K562 (cell line): Measurements from ENCODE around the gene TSPAN3. TPM values are rescaled to one million over a fixed set of nuclear protein-coding genes. Genes with fewer than 3 reads are reported as not detected.
A peak's percentile ranks its signal among the peaks of the same experiment; 100 is the strongest.

Experiments
- AFF4 ChIP-seq: sonication (generic); formaldehyde crosslinking; IDR thresholded peaks from 2 replicates; pipeline ENCODE4 v1.8.0; 2023; ENCODE audit warnings: mild to moderate bottlenecking, missing genetic modification reagents
- ARID1B ChIP-seq: fragments of 450-650 bp; IDR thresholded peaks from 2 replicates; pipeline ENCODE4 v1.6.1; 2016; ENCODE audit warnings: antibody characterized with exemption, mild to moderate bottlenecking, inconsistent platforms
- ATF7 ChIP-seq: fragments of 450-650 bp; IDR thresholded peaks from 2 replicates; pipeline ENCODE4 v1.7.1; 2014; ENCODE audit warnings: mild to moderate bottlenecking, moderate library complexity
- BCL6 ChIP-seq: fragments of 250-450 bp; sonication (Bioruptor Pico); IDR thresholded peaks from 2 replicates; pipeline ENCODE4 v1.4.0; 2020
- BRF1 ChIP-seq: IDR thresholded peaks from 3 replicates; pipeline ENCODE4 v1.6.1; 2011; ENCODE audit warnings: borderline replicate concordance, mild to moderate bottlenecking; ENCODE audit not compliant: insufficient read length; ENCODE audit errors: extremely low read depth
- CTCF ChIP-seq, 3 experiments: IDR thresholded peaks in 2 of 3; conservative IDR thresholded peaks in 1 of 3; 2 replicates each; pipeline ENCODE4 v1.5.1; 2011 to 2012; ENCODE audit warnings: low read length in 3 of 3, mild to moderate bottlenecking in 3 of 3, control low read depth in 2 of 3, improper control_type of control experiment in 1 of 3, inconsistent platforms in 1 of 3, low read depth in 1 of 3, mixed read lengths in 1 of 3, moderate library complexity in 1 of 3; ENCODE audit not compliant: insufficient read depth in 2 of 3
- DEAF1 ChIP-seq: fragments of 450-650 bp; formaldehyde crosslinking; IDR thresholded peaks from 2 replicates; pipeline ENCODE4 v1.4.0; 2020; ENCODE audit warnings: mild to moderate bottlenecking, moderate library complexity
- E2F3 ChIP-seq: fragments of 250-450 bp; sonication (Bioruptor Pico); IDR thresholded peaks from 2 replicates; pipeline ENCODE4 v1.4.0; 2020; ENCODE audit warnings: mild to moderate bottlenecking
- ETV1 ChIP-seq: fragments of 450-650 bp; conservative IDR thresholded peaks from 2 replicates; pipeline ENCODE4 v1.6.1; 2016; ENCODE audit warnings: missing genetic modification characterization, control low read depth, low read depth, missing compliant biosample characterization
- FOXM1 ChIP-seq, 2 experiments: fragments of 450-650 bp in 1 of 2; sonication (generic) in 1 of 2; formaldehyde crosslinking in 1 of 2; IDR thresholded peaks; 2 replicates each; pipeline versions ENCODE4 v1.6.1 to v1.9.0; 2017 to 2022; ENCODE audit warnings: low read depth in 2 of 2, mild to moderate bottlenecking in 2 of 2, missing genetic modification reagents in 1 of 2, moderate library complexity in 1 of 2
- MCM5 ChIP-seq: fragments of 450-650 bp; IDR thresholded peaks from 2 replicates; pipeline ENCODE4 v1.6.1; 2016; ENCODE audit warnings: low read depth
- SMAD4 ChIP-seq: fragments of 250-450 bp; sonication (Bioruptor Pico); conservative IDR thresholded peaks from 2 replicates; pipeline ENCODE4 v1.8.0; 2021; ENCODE audit warnings: inconsistent platforms, mild to moderate bottlenecking, moderate library complexity
- SUPT5H ChIP-seq: fragments of 450-650 bp; IDR thresholded peaks from 2 replicates; pipeline ENCODE4 v1.6.1; 2016
- YY1 ChIP-seq, 3 experiments: IDR thresholded peaks; 2 replicates each; pipeline ENCODE4 v1.6.1; 2011; ENCODE audit warnings: low read length in 2 of 3, mild to moderate bottlenecking in 2 of 3, moderate library complexity in 2 of 3, borderline replicate concordance in 1 of 3, control low read depth in 1 of 3, low read depth in 1 of 3; ENCODE audit not compliant: insufficient read depth in 3 of 3, insufficient replicate concordance in 2 of 3, control insufficient read depth in 1 of 3, insufficient read length in 1 of 3; ENCODE audit errors: extremely low read depth in 1 of 3
- ZBTB2 ChIP-seq: fragments of 450-650 bp; IDR thresholded peaks from 2 replicates; pipeline ENCODE4 v1.6.1; 2016; ENCODE audit warnings: antibody characterized with exemption
- ZNF175 ChIP-seq: fragments of 200-800 bp; sonication (Bioruptor generic); IDR thresholded peaks from 2 replicates; pipeline ENCODE4 v1.6.1; 2016; ENCODE audit warnings: low read depth, mild to moderate bottlenecking, missing genetic modification characterization, missing compliant biosample characterization
- ZNF766 ChIP-seq: fragments of 200-800 bp; sonication (Bioruptor generic); conservative IDR thresholded peaks from 2 replicates; pipeline ENCODE4 v1.6.1; 2016; ENCODE audit warnings: missing genetic modification characterization, missing compliant biosample characterization
- polyA plus RNA-seq, 8 experiments: library from polyadenylated mRNA; depleted of rRNA in 4 of 8; stranded (reverse) in 5 of 8; unstranded in 3 of 8; fragments of >200 nt; fragmentation: Nextera tagmentation in 2 of 8; fragmentation: Illumina TruSeq in 1 of 8; extraction: Ambion mirVana in 2 of 8; extraction: Trizol in 1 of 8; gene quantifications; 2 replicates each; pipeline versions ENCODE4 v1.2.1 to v1.2.3, GENCODE V29; 2011 to 2014; ENCODE audit warnings: inconsistent platforms in 1 of 8, missing spikeins in 1 of 8
- total RNA-seq, 7 experiments: library from RNA; depleted of rRNA in 6 of 7; stranded (reverse); fragments of >200 nt in 6 of 7; fragmentation: Illumina TruSeq in 2 of 7; extraction: Trizol in 2 of 7; gene quantifications; 2 replicates each; pipeline versions ENCODE4 v1.2.1 to v1.2.3, GENCODE V29; 2011 to 2021; ENCODE audit warnings: low replicate concordance in 1 of 7

The TSPAN3 gene
- total and polyA plus RNA-seq, 9 of the 15 experiments (the other 6 are each of a cell fraction or from before 2014, with no cell fraction given): 14.3 to 144 (median 71.1) TPM

- TF ChIP-seq CTCF (IDR thresholded peaks at IDR 0.05 in 2 of 3, conservative IDR thresholded peaks at IDR 0.05 in 1 of 3; ENCODE audit: insufficient read depth in 2 of 3, low read depth in 1 of 3, low read length in 3 of 3) (peak; percentile 67 to 74 (median 70)), FOXM1 (IDR thresholded peaks at IDR 0.05; ENCODE audit: low read depth) (no peak), FOXM1 (CRISPR knock-in tag; IDR thresholded peaks at IDR 0.05; ENCODE audit: low read depth) (no peak), E2F3 (CRISPR knock-in tag) (no peak), YY1 (IDR thresholded peaks at IDR 0.05; ENCODE audit: borderline replicate concordance in 1 of 3, control insufficient read depth in 1 of 3, extremely low read depth in 1 of 3, insufficient read depth in 3 of 3, insufficient read length in 1 of 3, insufficient replicate concordance in 2 of 3, low read depth in 1 of 3, low read length in 2 of 3) (no peak), DEAF1 (CRISPR knock-in tag) (0 out of 2 replicates have a peak, but pooled peaks have one; percentile 9), ZNF766 (CRISPR knock-in tag) (no peak), ZBTB2 (no peak), SMAD4 (CRISPR knock-in tag) (no peak), SUPT5H (no peak), ARID1B (no peak), MCM5 (no peak), ATF7 (no peak), ETV1 (no peak), BRF1 (no peak), AFF4 (no peak), BCL6 (CRISPR knock-in tag) (no peak), ZNF175 (CRISPR knock-in tag) (no peak)
These were observed 36.8 kb upstream of the TSPAN3 start (continued) for GRCh38 chr15:77107531-77108355.
